ENCODE data around the gene TJP2.

DNA sequence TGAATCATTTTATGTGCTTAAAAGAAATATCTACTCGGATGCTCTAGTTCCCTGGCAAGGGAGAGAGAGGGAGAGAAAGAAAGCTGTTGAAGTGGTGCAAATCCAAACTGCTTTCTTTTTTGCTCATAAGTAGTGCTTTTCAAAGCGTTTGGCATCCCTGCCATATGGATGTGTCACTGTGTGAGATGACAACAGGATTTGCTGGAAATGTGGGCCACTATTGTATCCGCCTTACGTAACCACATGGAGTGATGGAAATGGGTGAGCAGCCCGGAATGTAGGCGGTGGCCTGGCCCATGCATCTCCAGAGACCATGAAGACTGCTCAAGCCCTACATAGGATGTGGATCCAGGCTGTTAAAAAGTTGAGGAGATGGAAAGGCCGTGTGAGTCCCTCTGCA, 30.8 kb downstream of the TJP2 start:
- TF ChIP-seq POLR2A (IDR thresholded peaks at IDR 0.05) = no peak
- TF ChIP-seq, protein P1, sequence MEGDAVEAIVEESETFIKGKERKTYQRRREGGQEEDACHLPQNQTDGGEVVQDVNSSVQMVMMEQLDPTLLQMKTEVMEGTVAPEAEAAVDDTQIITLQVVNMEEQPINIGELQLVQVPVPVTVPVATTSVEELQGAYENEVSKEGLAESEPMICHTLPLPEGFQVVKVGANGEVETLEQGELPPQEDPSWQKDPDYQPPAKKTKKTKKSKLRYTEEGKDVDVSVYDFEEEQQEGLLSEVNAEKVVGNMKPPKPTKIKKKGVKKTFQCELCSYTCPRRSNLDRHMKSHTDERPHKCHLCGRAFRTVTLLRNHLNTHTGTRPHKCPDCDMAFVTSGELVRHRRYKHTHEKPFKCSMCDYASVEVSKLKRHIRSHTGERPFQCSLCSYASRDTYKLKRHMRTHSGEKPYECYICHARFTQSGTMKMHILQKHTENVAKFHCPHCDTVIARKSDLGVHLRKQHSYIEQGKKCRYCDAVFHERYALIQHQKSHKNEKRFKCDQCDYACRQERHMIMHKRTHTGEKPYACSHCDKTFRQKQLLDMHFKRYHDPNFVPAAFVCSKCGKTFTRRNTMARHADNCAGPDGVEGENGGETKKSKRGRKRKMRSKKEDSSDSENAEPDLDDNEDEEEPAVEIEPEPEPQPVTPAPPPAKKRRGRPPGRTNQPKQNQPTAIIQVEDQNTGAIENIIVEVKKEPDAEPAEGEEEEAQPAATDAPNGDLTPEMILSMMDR (IDR thresholded peaks at IDR 0.05) = no peak

Measured in suprapubic skin (tissue), 3 donors.